ENCODE data around the gene SLC25A23. TPM values are rescaled to one million over a fixed set of nuclear protein-coding genes. Genes with fewer than 3 reads are reported as not detected.

SLC25A23 gene
- total and polyA plus RNA-seq, 2 of the 8 experiments (the other 6 are each of a cell fraction or from before 2014, with no cell fraction given) = 18.0 to 48.1 TPM

GRCh38 chr19:6451583-6452222, 7.9 kb downstream of the SLC25A23 start:
- DNase-seq (ENCODE audit: low read depth in 1 of 2, low spot score in 2 of 2) = no peak
- Histone ChIP-seq H3K18ac (ENCODE audit: extremely low read depth, low read length) (no peak overlapping the region), H3K56ac (replicated peaks; ENCODE audit: insufficient read length, low read depth, low read length) (no peak overlapping the region), H4K20me1 (replicated peaks in 1 of 2; ENCODE audit: control insufficient read depth in 1 of 2, insufficient read depth in 2 of 2, low read length in 2 of 2) (no peaks in the 10 kb centered on the region), H3K4ac (replicated peaks; ENCODE audit: insufficient read length, low read depth, low read length) (no peak overlapping the region), H3K14ac (ENCODE audit: insufficient read length) (no peak overlapping the region), H3K23ac (ENCODE audit: insufficient read length) (no peak overlapping the region), H3K4me1 (replicated peaks in 1 of 4; ENCODE audit: control insufficient read depth in 3 of 4, insufficient read depth in 4 of 4, low read length in 3 of 4) (no peaks in the 10 kb centered on the region), H3K9me3 (ENCODE audit: insufficient read depth in 2 of 2, low read depth in 1 of 2, low read length in 1 of 2) (peaks cover 0 to 8% of the 10 kb centered on the region in 2 experiments; a peak in 1 of 4 replicates), H3K79me2 (ENCODE audit: control insufficient read depth in 1 of 2, insufficient read depth in 2 of 2, low read length in 2 of 2) (no peaks in the 10 kb centered on the region), H2BK5ac (ENCODE audit: low read depth, low read length) (no peak overlapping the region), H3K4me3 (ENCODE audit: extremely low read depth in 1 of 4, insufficient read depth in 2 of 4, low read depth in 3 of 4, low read length in 4 of 4) (no peak overlapping the region), H2BK20ac (ENCODE audit: low read length) (no peak overlapping the region), H2BK120ac (replicated peaks; ENCODE audit: low read depth, low read length) (no peak overlapping the region), H4K91ac (replicated peaks; ENCODE audit: insufficient read length, low read length) (no peak overlapping the region), H3K23me2 (ENCODE audit: low read depth, low read length) (no peaks in the 10 kb centered on the region), H2BK15ac (ENCODE audit: low read length) (no peak overlapping the region), H3K36me3 (ENCODE audit: control insufficient read depth in 2 of 4, insufficient read depth in 4 of 4, low read length in 3 of 4) (peaks cover 5 to 30% (median 10%) of the 10 kb centered on the region in 4 experiments; a peak in 7 of 8 replicates), H3K27ac (ENCODE audit: low read depth, low read length) (no peak overlapping the region), H3K4me2 (ENCODE audit: insufficient read depth in 1 of 2, low read depth in 2 of 2, low read length in 2 of 2) (no peak overlapping the region), H4K5ac (ENCODE audit: insufficient read length, low read depth, low read length) (no peak overlapping the region), H3K9ac (replicated peaks in 1 of 4; ENCODE audit: extremely low read depth in 1 of 4, low read depth in 3 of 4, low read length in 3 of 4) (no peak overlapping the region), H2BK12ac (ENCODE audit: low read depth, low read length) (no peak overlapping the region), H3K79me1 (ENCODE audit: low read depth, low read length) (no peaks in the 10 kb centered on the region), H3K27me3 (replicated peaks in 1 of 4; ENCODE audit: control insufficient read depth in 3 of 4, extremely low read depth in 1 of 4, insufficient read depth in 3 of 4, low read length in 3 of 4) (no peaks in the 10 kb centered on the region), H2AFZ (ENCODE audit: low read length) (no peak overlapping the region), H4K8ac (ENCODE audit: extremely low read depth, insufficient read depth, low read length) (no peak overlapping the region; the same call in 1 of the 2 replicates), H2AK5ac (ENCODE audit: low read depth, low read length) (no peak overlapping the region)
- 89% methylated on average over 7 of the region's 7 CpGs; no CpG with 5 or more reads in 1 of the 2 experiments for WGBS, 2 experiments (ENCODE audit: extremely low coverage in 1 of 2, insufficient coverage in 1 of 2, insufficient read length in 1 of 2, insufficient replicate concordance in 2 of 2, low coverage in 1 of 2, low lambda C conversion rate in 2 of 2, missing lambda C conversion rate in 1 of 2)
- POLR2A ChIA-PET (ENCODE audit: partially characterized antibody) = interaction anchor here (1.2 kb wide), 1 partner anchor 9 kb away, joined by 4 read pairs; no protein-coding TSS in a partner anchor
- CTCF ChIA-PET (ENCODE audit: partially characterized antibody) = interaction anchor here (0.9 kb wide), 1 partner anchor 13 kb away, joined by 5 read pairs; no protein-coding TSS in a partner anchor
- no peak for FAIRE-seq
- TF ChIP-seq JUND (IDR thresholded peaks at IDR 0.05; ENCODE audit: low read length) (no peak), ATF3 (IDR thresholded peaks at IDR 0.05; ENCODE audit: insufficient read depth, low read depth, low read length) (no peak), RXRA (IDR thresholded peaks at IDR 0.05; ENCODE audit: insufficient read depth, low read depth, low read length) (no peak), SP4 (IDR thresholded peaks at IDR 0.05; ENCODE audit: low read length) (no peak), POLR2AphosphoS5 (IDR thresholded peaks at IDR 0.05; ENCODE audit: low read depth, low read length) (no peak), KDM4A (IDR thresholded peaks at IDR 0.05; ENCODE audit: low read depth, low read length, severe bottlenecking) (no peak), ATF2 (IDR thresholded peaks at IDR 0.05; ENCODE audit: low read length) (no peak), KDM1A (IDR thresholded peaks at IDR 0.05; ENCODE audit: borderline replicate concordance, low read length) (no peak), TBP (IDR thresholded peaks at IDR 0.05; ENCODE audit: low read depth, low read length) (no peak), YY1 (IDR thresholded peaks at IDR 0.05; ENCODE audit: low read depth, low read length) (no peak), CHD2 (IDR thresholded peaks at IDR 0.05; ENCODE audit: low read length) (no peak)
